GM12878 (cell line): ENCODE measurements around the gene SMU1. TPM values are rescaled to one million over a fixed set of nuclear protein-coding genes. Genes with fewer than 3 reads are reported as not detected.
A peak's percentile ranks its signal among the peaks of the same experiment; 100 is the strongest.

Source experiments
- ATAC-seq: fragments of 200-7000 bp; cut with Tn5 transposase; 3 replicates; pipeline ENCODE4 v1.9.1; 2020; ENCODE audit warnings: mild to moderate bottlenecking, moderate library complexity
- BruUV-seq: library from RNA; stranded (reverse); fragments of 400-500 nt; replicated peaks from 2 replicates; lab custom pipeline; 2021; lab: Mats Ljungman, UMichigan
- CTCF ChIA-PET: fragments of 300-600 bp; sonication (Branson Sonifier 250); formaldehyde crosslinking; extraction: SDS; loops from one replicate; lab custom pipeline; 2021; ENCODE audit warnings: inconsistent platforms; lab: Yijun Ruan, JAX
- POLR2A ChIA-PET: fragments of 350-600 bp; formaldehyde crosslinking; extraction: SDS; loops from one replicate; lab custom pipeline; 2021; ENCODE audit warnings: inconsistent platforms; lab: Charles Lee
- RAD21 ChIA-PET: fragments of 300-600 bp; sonication (Branson Sonifier 250); formaldehyde crosslinking; loops from one replicate; lab custom pipeline; 2023; ENCODE audit warnings: antibody characterized with exemption; ENCODE audit not compliant: unreplicated experiment; lab: Charles Lee
- SMC1A ChIA-PET: fragments of 300-600 bp; sonication (Branson Sonifier 250); formaldehyde crosslinking; loops from one replicate; lab custom pipeline; 2023; ENCODE audit not compliant: unreplicated experiment, uncharacterized antibody; lab: Charles Lee
- DNase-seq: peaks from one replicate; pipeline ENCODE4 v3.0.0-alpha.2; 2011; ENCODE audit warnings: low read depth, low spot score
- FAIRE-seq: peaks from 3 replicates; lab custom pipeline; 2011; peaks lifted over from hg19 to GRCh38; lab: Jason Lieb, UNC
- H2AFZ ChIP-seq: 2 replicates; pipeline ENCODE4 v1.6.0; 2011; ENCODE audit warnings: low read depth, low read length, control low read depth; ENCODE audit not compliant: control insufficient read depth
- H3K27ac ChIP-seq: 2 replicates; pipeline ENCODE4 v1.5.1; 2011; ENCODE audit warnings: control low read depth; ENCODE audit not compliant: control insufficient read depth, insufficient read depth
- H3K27me3 ChIP-seq, 2 experiments: replicated peaks in 1 of 2; 2 replicates each; pipeline versions ENCODE4 v1.6.0 to v1.6.1; 2011; ENCODE audit warnings: low read length in 1 of 2; ENCODE audit not compliant: control insufficient read depth in 2 of 2, insufficient read depth in 2 of 2
- H3K36me3 ChIP-seq, 2 experiments: 2 replicates each; pipeline ENCODE4 v1.5.1; 2011; ENCODE audit warnings: low read length in 1 of 2; ENCODE audit not compliant: control insufficient read depth in 2 of 2, insufficient read depth in 2 of 2
- H3K4me1 ChIP-seq: 2 replicates; pipeline ENCODE4 v1.6.1; 2011; ENCODE audit warnings: mild to moderate bottlenecking, low read length, moderate library complexity, mixed read lengths; ENCODE audit not compliant: control insufficient read depth, insufficient read depth
- H3K4me2 ChIP-seq: 2 replicates; pipeline ENCODE4 v1.6.0; 2011; ENCODE audit warnings: control low read depth; ENCODE audit not compliant: control insufficient read depth, insufficient read depth
- H3K4me3 ChIP-seq: fragments of 200-600 bp; sonication (generic); 2 replicates; pipeline ENCODE4 v1.5.1; 2016
- H3K79me2 ChIP-seq: 2 replicates; pipeline ENCODE4 v1.6.0; 2011; ENCODE audit warnings: low read length; ENCODE audit not compliant: control insufficient read depth, insufficient read depth
- H3K9ac ChIP-seq: 2 replicates; pipeline ENCODE4 v1.8.0; 2011; ENCODE audit warnings: low read length, control low read depth, mixed read lengths; ENCODE audit not compliant: control insufficient read depth, insufficient read depth
- H3K9me3 ChIP-seq: replicated peaks from 3 replicates; pipeline ENCODE4 v1.5.1; 2011; ENCODE audit warnings: mild to moderate bottlenecking, low read length; ENCODE audit not compliant: control insufficient read depth, insufficient read depth
- H4K20me1 ChIP-seq: 2 replicates; pipeline ENCODE4 v1.6.0; 2011; ENCODE audit not compliant: control insufficient read depth, insufficient read depth
- ATF7 ChIP-seq: fragments of 450-650 bp; IDR thresholded peaks from 2 replicates; pipeline ENCODE4 v1.6.1; 2016; ENCODE audit warnings: low read depth, mild to moderate bottlenecking
- BCL11A ChIP-seq: IDR thresholded peaks from 2 replicates; pipeline ENCODE4 v1.6.1; 2011; ENCODE audit warnings: low read depth, low read length
- CBX3 ChIP-seq: fragments of 200-600 bp; sonication (generic); IDR thresholded peaks from 2 replicates; pipeline ENCODE4 v1.6.1; 2016; ENCODE audit warnings: low read depth, borderline replicate concordance
- CHD1 ChIP-seq: IDR thresholded peaks from 2 replicates; pipeline ENCODE4 v1.6.1; 2012; ENCODE audit warnings: low read depth, low read length, improper control_type of control experiment
- GABPA ChIP-seq: IDR thresholded peaks from 2 replicates; pipeline ENCODE4 v1.6.1; 2014; ENCODE audit warnings: antibody characterized with exemption, low read depth, mild to moderate bottlenecking, inconsistent platforms
- RELB ChIP-seq: fragments of 450-650 bp; IDR thresholded peaks from 2 replicates; pipeline ENCODE4 v1.6.1; 2017; ENCODE audit warnings: low read depth, mild to moderate bottlenecking, moderate library complexity
- STAT1 ChIP-seq: fragments of 450-650 bp; conservative IDR thresholded peaks from 2 replicates; pipeline ENCODE4 v1.6.1; 2014; ENCODE audit warnings: antibody characterized with exemption, mild to moderate bottlenecking
- SUPT20H ChIP-seq: IDR thresholded peaks from 2 replicates; pipeline ENCODE4 v1.6.1; 2011; ENCODE audit warnings: low read depth, mild to moderate bottlenecking, low read length, moderate library complexity, borderline replicate concordance; ENCODE audit not compliant: control insufficient read depth
- SUZ12 ChIP-seq: fragments of 200-600 bp; sonication (generic); IDR thresholded peaks from one replicate; pipeline ENCODE4 v1.6.1; 2018; ENCODE audit warnings: antibody characterized with exemption, mild to moderate bottlenecking; ENCODE audit not compliant: unreplicated experiment
- ZBTB33 ChIP-seq: fragments of 450-650 bp; IDR thresholded peaks from 2 replicates; pipeline ENCODE4 v1.6.1; 2017; ENCODE audit warnings: mild to moderate bottlenecking
- ZNF207 ChIP-seq: fragments of 450-650 bp; IDR thresholded peaks from 2 replicates; pipeline ENCODE4 v1.6.1; 2014; ENCODE audit warnings: antibody characterized with exemption, mild to moderate bottlenecking, borderline replicate concordance
- ZZZ3 ChIP-seq: IDR thresholded peaks from 2 replicates; pipeline ENCODE4 v1.6.1; 2011; ENCODE audit warnings: low read depth; ENCODE audit not compliant: control insufficient read depth, insufficient read length
- WGBS: methylation state at CpG from one replicate; pipeline ENCODE4 v1.1.6; 2016; ENCODE audit warnings: low lambda C conversion rate; ENCODE audit not compliant: insufficient replicate concordance, insufficient coverage; ENCODE audit errors: missing lambda C conversion rate; 5-methylcytosine and 5-hydroxymethylcytosine counted together
- in situ Hi-C: fragments of 300-500 bp; cut with MboI; formaldehyde crosslinking; loops from 9 replicates; pipeline ENCODE4 v1.14.3; 2018; ENCODE audit warnings: mixed read lengths
- intact Hi-C: fragments of 100-400 bp; cut with micrococcal nuclease; formaldehyde crosslinking; loops from one replicate; pipeline ENCODE4 v1.14.2; 2022; ENCODE audit not compliant: unreplicated experiment
- polyA plus RNA-seq, 11 experiments: library from polyadenylated mRNA; depleted of rRNA in 4 of 11; unstranded in 6 of 11; stranded (reverse) in 5 of 11; fragments of >200 nt; fragmentation: Nextera tagmentation in 4 of 11; fragmentation: Illumina TruSeq in 1 of 11; extraction: Ambion mirVana in 4 of 11; extraction: Trizol in 1 of 11; gene quantifications; 1 replicate in 1 of 11; 2 replicates in 10 of 11; pipeline versions ENCODE4 v1.2.1 to v1.2.3, GENCODE V29; 2011 to 2016; ENCODE audit warnings: inconsistent platforms in 2 of 11, missing spikeins in 2 of 11, low read depth in 1 of 11
- total RNA-seq, 4 experiments: library from RNA; depleted of rRNA in 3 of 4; stranded (reverse); fragments of >200 nt in 3 of 4; fragmentation: Illumina TruSeq in 1 of 4; extraction: Trizol in 1 of 4; gene quantifications; 2 replicates each; pipeline versions ENCODE4 v1.2.1 to v1.2.3, GENCODE V29; 2013 to 2021

The SMU1 gene
- total and polyA plus RNA-seq, 10 of the 15 experiments (the other 5 are each of a cell fraction or from before 2014, with no cell fraction given): 18.5 to 34.6 (median 20.9) TPM

GRCh38 chr9:33080534-33080933 is 4.1 kb upstream of the SMU1 start:
- CTCF ChIA-PET: interaction anchor here (0.7 to 6.8 kb wide), 16 partner anchors 42 to 294 kb away, joined by 3 to 142 read pairs (median 4); no protein-coding TSS in a partner anchor
- DNase-seq: no peak
- in situ Hi-C loops: loop anchor here (5.0 kb wide), 1 partner anchor 142 kb away; no protein-coding TSS in a partner anchor
- Histone ChIP-seq H2AFZ (no peak overlapping the region; the same call in 1 of the 2 replicates), H3K27ac (no peak overlapping the region), H3K9me3 (no peaks in the 10 kb centered on the region), H3K27me3 (no peaks in the 10 kb centered on the region), H3K9ac (no peak overlapping the region; the same call in 1 of the 2 replicates), H3K79me2 (peaks cover 11% of the 10 kb centered on the region), H3K36me3 (no peaks in the 10 kb centered on the region), H3K4me2 (0 out of 2 replicates have a peak overlapping the region, but pooled peaks have one; percentile 9), H3K4me1 (peaks cover 19% of the 10 kb centered on the region)
- FAIRE-seq: no peak
- no peak for ATAC-seq
- no TSS peak for BruUV-seq
- POLR2A ChIA-PET: interaction anchor here (1.0 to 1.3 kb wide), 2 partner anchors 82 to 146 kb away, joined by 3 to 5 read pairs; no protein-coding TSS in a partner anchor
- RAD21 ChIA-PET: interaction anchor here (0.6 to 1.7 kb wide), 5 partner anchors 77 to 146 kb away, joined by 3 to 22 read pairs (median 3); no protein-coding TSS in a partner anchor
- intact Hi-C loops: loop anchor here (2.0 to 5.0 kb wide), 2 partner anchors 37 to 84 kb away; no protein-coding TSS in a partner anchor
- SMC1A ChIA-PET: interaction anchor here (0.7 to 6.2 kb wide), 14 partner anchors 13 to 216 kb away, joined by 3 to 84 read pairs (median 4); partner anchors contain the start of genes B4GALT1 and DNAJA1
- WGBS: 49% methylated on average over 6 of the region's 6 CpGs
- no peak for TF ChIP-seq BCL11A
- no peak for TF ChIP-seq ZZZ3
- TF ChIP-seq SUPT20H: no peak
- TF ChIP-seq, all 136 proteins: peak for 0
- Histone ChIP-seq H3K4me3 (no peak overlapping the region), H4K20me1 (no peaks in the 10 kb centered on the region)

GRCh38 chr9:33068991-33069390 is 7.5 kb downstream of the SMU1 start:
- H3K27me3 ChIP-seq: no peaks in the 10 kb centered on the region
- no peak overlapping the region for H3K4me2 ChIP-seq
- DNase-seq: no peak
- peaks cover 5% of the 10 kb centered on the region for H3K79me2 ChIP-seq
- in situ Hi-C loops (no loop called here), intact Hi-C loops (no loop called here)
- H3K27ac ChIP-seq: no peak overlapping the region
- ATAC-seq: no peak
- FAIRE-seq: no peak
- peaks cover 15% of the 10 kb centered on the region for H3K4me1 ChIP-seq
- H3K36me3 ChIP-seq: peaks cover 0 to 13% of the 10 kb centered on the region in 2 experiments
- no peaks in the 10 kb centered on the region for H4K20me1 ChIP-seq
- no TSS peak for BruUV-seq
- H3K9ac ChIP-seq: no peak overlapping the region
- 95% methylated on average over 1 of the region's 1 CpG for WGBS
- no peak overlapping the region for H2AFZ ChIP-seq
- ChIA-PET RAD21 (no interaction called here), POLR2A (no interaction called here), CTCF (no interaction called here), SMC1A (no interaction called here)
- H3K9me3 ChIP-seq: no peaks in the 10 kb centered on the region
- H3K4me3 ChIP-seq: no peak overlapping the region
- TF ChIP-seq SUPT20H (no peak), ZNF207 (no peak), ZBTB33 (no peak), RELB (no peak), CHD1 (no peak), STAT1 (no peak), SUZ12 (no peak), ATF7 (no peak), GABPA (no peak), CBX3 (no peak), BCL11A (no peak)
